IMR-90 (cell line): Measurements from ENCODE around the gene TRAPPC12.

Source experiments
- POLR2A ChIP-seq: IDR thresholded peaks from 2 replicates; pipeline ENCODE4 v1.6.1; 2012; ENCODE audit warnings: mild to moderate bottlenecking, low read depth, low read length
- RAD21 ChIP-seq: IDR thresholded peaks from 2 replicates; pipeline ENCODE4 v1.6.1; 2012; ENCODE audit warnings: low read length, improper control_type of control experiment

GRCh38 chr2:3472296-3472695 lies 92.8 kb downstream of the TRAPPC12 start:
- TF ChIP-seq POLR2A (no peak), RAD21 (no peak)
